Muscle of back (tissue), 11 donors: ENCODE results near the gene PXK. TPM values are rescaled to one million over a fixed set of nuclear protein-coding genes. Genes with fewer than 3 reads are reported as not detected.

Experiments used
- DNase-seq, 3 donors: peaks; one replicate each; pipeline versions ENCODE4 v3.0.0 to v3.0.0-alpha.2; 2013
- polyA plus RNA-seq, 10 donors: library from polyadenylated mRNA; unstranded; fragments of 120-200 nt; gene quantifications; one replicate each; pipeline ENCODE4 v1.2.1, GENCODE V29; 2013; ENCODE audit not compliant: insufficient read length in 10 of 10

PXK gene
- polyA plus RNA-seq, 10 donors, result 14.2 to 29.3 (median 20.2) TPM

- DNase-seq, result no peak
These were observed 50.8 kb downstream of the PXK start for GRCh38 chr3:58383476-58383875.

DNA sequence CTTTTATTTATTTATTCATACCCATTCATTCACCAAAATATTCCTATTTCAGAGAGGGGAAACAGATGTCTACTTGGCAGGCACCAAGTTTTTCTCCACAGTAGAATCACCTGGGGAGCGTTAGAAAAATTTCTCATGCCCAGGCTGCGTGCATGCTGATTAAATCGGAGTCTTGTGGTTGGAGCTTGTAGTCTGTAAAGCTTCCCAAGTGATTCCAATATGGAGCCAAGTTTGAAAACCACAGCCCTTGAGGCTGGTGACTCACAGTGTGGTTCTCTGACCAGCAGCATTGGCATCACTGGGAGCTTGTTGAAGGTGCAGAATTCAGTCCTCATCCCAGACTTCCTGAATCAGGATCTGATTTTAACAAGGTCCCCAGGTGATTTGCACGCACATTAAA is 51.2 kb downstream of the PXK start:
- DNase-seq, result peak; percentile 5 to 97 (median 18)

DNA sequence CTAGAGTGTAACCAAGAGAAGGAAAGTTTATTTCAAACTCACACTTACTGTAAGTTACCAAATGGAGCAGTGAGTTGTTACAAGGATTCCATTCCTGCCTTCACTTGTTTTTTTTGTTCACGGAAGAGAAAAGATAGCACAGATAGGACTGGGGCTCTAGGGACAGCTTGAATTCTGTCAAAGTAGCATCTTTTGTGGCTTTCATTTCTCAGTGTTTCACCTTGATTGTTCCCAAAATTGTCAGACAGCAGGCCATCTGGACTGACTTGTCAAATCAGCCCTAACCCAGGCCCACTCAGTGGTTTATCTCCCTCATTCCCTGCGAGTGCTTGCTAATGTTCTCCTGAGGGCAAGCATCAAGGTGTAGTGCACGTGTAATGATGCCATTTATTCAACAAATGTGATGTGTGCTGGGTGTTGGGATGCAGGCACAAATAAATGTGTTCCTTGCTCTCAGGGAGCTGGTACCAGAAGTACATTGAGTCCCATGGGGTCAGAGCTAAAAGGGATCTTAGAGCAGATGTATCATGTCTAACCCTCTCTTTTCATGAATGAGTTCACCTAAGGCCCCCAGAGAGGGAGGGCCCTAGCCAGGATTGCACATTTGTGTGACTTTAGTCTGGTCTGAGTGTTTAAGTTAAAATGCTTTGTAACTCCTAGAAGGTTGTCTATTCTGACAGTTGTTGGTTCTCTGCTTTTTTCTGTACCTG is 51.8 kb downstream of the PXK start:
- DNase-seq, result no peak

DNA sequence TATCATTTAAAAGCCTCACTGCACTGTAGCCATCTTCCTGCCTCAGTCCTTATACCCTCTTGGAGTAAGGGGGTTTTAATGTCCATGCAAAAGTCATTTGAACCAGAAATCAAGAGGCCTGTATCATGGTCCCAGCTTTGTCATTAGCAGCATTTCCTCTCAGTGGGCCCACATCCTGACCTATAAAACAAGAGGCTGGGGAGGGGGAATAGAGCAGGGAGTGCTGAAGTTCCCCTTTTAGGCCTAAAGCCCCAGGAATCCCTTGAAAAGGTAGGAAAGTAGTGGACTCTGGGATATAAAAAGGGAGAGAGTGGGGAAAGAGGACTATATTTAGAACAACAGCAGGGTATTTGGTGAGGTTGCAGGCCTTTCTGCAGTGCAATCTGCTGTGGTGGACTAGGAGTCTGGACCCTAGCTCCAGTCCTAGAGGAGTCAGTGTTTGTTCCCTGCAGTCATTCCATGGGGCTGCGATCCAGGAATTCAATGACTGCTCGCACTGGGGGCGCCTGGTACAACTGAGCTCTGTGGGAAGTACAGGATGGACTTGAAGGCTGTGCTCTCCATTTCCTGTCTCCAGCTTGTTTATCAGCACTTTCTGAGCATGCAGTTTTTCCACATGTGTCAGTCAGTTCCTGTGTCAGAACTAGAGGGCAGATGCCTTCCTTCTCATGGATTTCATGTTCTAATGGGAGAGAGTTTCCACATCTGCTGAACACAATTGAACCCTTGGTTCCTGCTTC is 54.1 kb downstream of the PXK start:
- peak; percentile 11 to 80 (median 49) for DNase-seq

DNA sequence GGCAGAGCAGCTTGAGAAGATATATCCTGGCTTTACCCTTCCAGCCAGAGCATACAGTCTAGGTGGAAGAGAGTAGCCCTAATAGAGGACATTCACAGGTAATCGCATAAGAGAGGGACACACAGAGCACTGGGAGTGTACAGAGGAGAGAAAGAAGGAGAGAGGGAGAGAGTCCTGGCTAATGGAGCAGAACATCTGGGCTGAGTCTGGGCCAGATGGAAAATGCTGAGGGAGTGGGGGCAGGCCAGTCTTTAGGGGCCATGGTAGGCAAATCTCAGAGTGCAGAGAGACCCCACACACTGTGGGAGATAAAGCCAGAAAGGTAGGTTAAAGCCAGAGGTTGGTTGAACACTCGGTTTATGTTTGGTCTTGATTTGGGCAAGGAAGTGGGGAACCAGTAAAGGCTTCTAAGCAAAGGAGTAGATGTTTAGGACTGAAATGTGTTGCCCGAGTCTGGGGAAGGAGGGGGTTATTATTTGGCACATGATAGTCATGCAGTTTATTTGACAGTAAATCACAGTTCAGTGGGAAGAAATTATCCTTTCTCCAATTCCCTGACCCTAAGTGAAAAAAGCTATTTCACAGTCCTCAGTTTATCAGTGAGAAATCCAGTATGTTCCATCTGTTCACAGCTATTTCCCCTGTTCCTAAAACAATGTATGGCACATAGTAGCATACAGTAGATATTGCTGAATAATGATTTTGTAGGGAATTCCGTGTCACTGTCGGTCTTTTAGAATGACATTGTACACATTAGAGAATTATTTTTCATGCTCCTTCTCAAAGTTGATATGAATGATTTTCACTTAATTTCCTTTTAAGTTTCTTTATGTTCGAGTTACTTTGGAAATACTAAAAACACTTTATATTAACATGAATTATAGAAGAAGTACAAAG is 55.2 kb downstream of the PXK start:
- DNase-seq, result peak in 2 of 3 donors; percentile 30 to 76

DNA sequence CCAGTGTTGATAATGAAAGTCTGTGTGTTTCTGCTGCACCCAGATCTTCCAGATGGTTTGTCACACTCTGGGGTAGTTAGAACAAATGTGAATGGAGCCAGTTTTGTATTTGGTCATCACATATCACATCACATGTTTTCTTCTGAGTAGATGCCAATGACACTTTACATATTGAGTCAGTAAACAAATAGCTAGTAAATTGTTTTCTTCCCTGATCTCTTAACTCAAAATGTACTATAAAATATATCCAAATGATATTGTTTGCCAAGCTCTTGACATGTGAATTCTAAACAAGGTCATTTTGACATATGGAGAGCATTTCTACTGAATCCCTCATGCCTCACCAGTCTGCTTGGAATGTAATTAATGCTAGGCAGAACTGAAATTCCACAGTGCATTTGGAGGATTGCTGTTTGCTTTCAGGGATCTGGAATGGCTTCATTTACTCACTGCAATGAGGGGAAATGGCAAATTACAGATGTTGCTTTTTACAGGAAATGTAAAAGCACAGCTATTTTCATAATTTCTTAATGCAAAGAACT is 55.9 kb downstream of the PXK start:
- DNase-seq, result peak; percentile 49 to 76 (median 72)

DNA sequence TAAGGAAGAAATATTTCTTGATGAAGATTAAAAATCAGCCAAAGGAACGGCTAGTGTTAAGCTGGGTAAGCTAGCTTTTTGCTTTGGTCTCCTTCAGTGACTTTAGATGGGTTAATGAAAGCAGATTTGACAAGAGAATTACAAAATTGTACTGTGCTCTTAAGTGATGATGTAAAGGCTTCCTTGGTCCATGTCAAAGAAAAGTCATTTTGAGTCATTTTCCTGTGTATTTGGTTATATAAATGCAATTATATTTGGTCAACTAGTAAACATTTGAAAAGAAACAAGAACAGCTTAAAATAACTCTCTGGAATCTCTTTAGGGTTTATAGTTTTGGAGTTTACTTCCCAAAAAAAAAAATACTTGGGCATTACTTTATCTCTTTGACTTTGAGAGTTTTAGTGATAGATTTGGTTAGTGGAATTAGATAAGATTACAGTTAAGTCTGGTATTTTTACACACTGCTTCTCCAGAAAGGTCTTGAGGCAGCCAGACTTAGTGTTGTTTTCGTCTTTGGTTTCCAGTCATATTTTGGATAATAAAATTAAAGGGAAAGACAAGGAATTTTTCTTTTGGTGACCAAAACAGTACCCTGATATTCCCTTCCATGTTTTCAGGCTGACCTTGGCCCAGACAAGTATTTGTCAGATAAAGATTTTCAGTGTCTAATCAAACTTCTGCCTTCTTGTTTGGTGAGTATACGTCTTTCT is 58.6 kb downstream of the PXK start:
- no peak for DNase-seq

- DNase-seq, result no peak
These were observed 59.5 kb downstream of the PXK start for GRCh38 chr3:58392181-58392580.

GRCh38 chr3:58394339-58394738 is 61.6 kb downstream of the PXK start:
- no peak for DNase-seq

GRCh38 chr3:58398669-58399333 is 66.1 kb downstream of the PXK start:
- DNase-seq, result no peak

DNA sequence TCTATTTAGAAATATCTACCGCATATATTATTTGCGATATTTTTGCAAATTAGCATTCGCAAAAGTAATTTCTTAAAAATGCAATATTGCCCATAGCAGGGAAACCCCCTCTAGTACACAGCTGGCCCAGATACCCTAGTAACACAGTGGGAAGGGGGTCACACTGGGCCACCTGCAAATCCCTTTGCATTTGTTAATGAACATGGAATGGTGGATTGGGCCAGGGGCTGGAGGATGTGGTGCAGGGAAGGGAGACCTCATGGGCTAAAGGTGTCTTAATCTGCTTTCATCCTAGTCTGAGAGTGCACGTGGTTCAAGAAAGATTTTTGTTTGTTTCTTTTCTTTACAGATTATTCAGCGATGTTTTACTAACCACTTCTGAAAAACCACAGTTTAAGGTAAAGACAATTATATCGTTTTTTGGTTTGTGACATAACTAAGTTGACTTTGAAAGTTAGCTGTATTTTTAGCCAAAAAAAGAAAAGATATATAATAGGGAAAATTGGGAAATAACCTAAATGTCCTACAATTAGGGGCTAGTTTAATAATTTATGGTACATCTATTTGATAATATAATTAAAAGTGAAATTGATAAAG is 70.9 kb downstream of the PXK start:
- no peak for DNase-seq

- no peak for DNase-seq
These were observed 71.7 kb downstream of the PXK start for GRCh38 chr3:58404396-58404795.

- DNase-seq, result no peak
These were observed 76.2 kb downstream of the PXK start for GRCh38 chr3:58408906-58409305.

DNA sequence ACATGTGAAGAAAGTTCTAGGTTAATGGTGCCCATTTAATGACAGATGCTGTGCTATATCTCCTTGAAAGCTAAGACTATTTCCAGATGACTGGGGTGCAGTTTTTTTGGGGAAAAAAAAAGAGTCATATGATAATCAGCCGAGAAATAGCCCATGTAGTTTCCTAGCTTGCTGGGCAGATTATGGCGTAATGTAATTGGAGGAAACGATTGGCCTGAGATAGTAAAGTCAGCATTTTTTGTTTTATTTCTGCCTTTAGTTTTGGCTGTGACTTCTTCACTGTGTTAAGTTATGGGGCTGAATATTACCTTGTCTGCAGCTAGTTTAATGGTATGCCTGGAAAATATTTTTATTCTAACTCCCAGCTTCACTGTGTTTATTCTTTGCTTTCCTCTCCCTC is 77.0 kb downstream of the PXK start:
- DNase-seq, result no peak

DNA sequence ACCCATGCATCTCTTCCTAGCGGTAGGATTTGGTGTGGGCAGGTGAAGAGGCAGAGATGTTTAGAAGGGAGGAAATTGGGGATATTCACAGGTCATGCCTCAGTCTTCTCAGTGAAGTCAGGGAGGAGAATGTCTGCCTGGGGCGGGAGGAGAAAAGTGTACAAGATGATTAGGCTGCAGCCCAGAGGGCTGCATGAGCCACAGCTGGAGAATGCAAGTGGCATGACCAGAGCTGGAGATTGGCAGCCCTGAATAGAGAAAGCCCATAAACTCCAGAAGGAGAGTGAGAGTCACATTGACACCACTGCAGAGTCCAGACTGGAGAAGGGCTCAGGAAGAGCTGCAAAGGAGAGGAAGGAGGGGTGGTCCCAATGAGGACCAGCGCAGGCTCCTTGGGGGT is 78.3 kb downstream of the PXK start:
- no peak for DNase-seq

- DNase-seq, result no peak
These were observed 79.4 kb downstream of the PXK start for GRCh38 chr3:58411851-58412830.

- peak; percentile 54 to 75 (median 59) for DNase-seq
These were observed 82.0 kb downstream of the PXK start for GRCh38 chr3:58414538-58415197.

DNA sequence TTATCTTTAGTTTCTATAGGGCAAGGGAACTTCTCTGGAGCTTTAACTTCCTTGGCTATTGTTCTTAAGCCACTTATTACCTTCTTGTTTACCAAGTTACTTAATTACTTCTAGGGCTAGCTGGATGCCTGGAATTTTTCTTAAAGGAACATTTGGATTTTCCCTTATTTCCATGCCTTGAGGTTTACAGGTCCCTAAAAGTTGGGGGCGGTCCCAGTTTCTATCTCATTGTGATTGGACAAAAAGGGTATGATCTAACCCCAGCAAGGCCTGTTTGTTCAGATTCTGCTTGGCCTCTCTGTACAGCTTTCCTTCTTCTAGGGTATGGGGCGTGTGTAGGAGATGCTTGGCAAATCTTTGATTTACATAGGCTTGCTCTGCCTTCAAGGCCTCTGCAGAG is 83.5 kb downstream of the PXK start:
- no peak for DNase-seq

DNA sequence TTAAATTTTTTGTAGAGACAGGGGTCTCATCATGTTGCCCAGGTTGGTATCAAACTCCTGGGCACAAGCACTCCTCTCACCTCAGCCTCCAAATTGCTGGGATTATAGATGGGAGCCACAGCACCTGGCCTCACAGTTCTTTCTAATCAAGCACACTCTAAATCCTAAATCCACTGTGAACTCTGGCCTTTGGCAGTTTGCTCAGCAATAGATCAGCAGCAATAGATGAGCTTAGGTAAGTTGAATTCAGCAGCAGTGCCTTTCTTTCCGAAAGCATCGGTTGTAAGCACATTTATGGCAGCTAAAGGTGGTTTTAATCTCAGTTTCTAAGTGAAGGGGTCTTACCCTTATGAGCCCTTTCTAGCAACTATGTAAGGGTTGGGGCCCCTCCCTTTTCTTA is 84.4 kb downstream of the PXK start:
- no peak for DNase-seq
